Right forelimb (tissue), 1 donor: ENCODE measurements around the gene TSPAN17.

Experiments used
- DNase-seq: peaks from one replicate; pipeline ENCODE4 v3.0.0-alpha.2; 2018

TSPAN17 gene

DNA sequence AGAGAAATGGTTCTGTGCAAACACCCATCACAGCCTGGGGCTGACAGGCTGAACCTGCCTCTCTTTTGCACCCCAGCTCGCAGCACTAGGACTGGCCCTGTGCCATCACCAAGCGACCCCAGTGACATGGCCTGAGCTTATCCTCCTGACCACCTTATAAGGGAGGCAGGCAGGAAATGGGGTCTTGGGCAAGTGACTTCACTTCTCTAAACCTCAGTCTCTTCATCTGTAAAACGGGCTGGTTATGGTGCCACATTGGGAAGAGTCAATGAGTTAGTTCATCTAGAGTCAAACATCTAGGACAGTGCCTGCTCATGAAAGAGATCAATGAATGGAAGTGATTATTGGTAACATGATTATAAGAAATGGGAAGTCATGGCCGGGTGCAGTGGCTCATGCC lies 23.1 kb upstream of the TSPAN17 start:
- no peak for DNase-seq

DNA sequence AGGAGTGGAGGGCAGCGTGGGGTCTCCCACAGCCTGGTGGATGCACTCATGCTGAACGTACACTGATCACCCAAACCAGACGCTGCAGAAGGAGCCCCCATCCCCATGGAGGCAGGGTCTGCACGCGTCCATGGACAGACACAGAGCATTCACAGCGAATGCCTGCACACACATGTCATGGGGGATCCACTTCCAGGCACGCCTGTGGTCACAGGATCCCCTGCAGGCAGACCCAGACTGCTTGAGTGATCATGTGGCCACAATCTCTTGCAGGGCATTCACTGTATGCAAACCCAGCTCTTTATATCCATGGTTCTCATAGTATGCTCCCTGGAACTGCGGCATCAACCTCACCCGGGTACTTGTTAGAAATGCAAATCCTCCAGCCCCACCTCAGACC lies 22.3 kb upstream of the TSPAN17 start:
- no peak for DNase-seq

- no peak for DNase-seq
Observed at GRCh38 chr5:176625512-176625911, 21.8 kb upstream of the TSPAN17 start.

DNA sequence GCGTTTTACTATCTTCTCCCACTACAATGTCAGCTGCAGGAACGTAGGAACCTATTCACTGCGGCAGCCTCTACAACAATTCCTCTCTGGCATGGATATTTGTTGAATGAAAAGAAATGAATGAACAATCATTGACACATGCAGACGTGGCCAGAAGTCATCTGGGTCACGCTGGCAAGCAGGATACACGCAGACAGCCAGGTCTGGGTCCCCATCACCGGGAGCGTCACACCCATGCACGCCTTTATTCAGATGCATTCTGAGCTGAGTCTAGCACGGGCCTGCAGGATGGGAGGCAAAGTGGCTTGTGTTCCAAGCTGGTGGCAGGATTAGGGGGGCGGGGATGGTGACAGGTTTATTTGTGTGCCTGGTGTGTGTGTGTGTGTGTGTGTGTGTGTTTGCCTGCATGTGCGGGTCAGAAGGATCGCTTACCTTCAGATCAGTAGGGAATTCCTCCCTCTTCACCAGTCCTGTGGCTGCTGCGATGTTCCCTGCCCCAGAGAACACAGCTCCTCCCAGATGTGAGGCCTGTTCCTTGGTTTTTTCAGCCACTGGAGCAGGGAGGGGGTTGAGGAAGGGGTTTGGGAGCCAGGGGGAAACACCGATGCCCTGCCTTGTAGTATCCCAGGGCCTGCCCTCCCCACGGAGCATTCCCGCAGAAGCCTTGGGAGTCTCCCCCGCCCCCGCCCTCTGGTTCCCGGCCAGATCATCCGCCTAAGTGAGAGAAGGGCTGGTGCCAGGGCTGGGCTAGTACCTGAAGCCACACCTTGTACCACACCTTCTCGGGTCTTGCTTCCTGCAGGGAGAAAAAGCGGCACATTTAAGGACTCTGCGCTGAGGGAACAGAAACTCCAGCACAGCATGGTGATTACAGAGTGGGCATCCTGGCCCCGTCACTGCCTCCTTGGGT lies 21.1 kb upstream of the TSPAN17 start:
- no peak for DNase-seq

GRCh38 chr5:176626876-176627236 lies 20.4 kb upstream of the TSPAN17 start:
- no peak for DNase-seq

- no peak for DNase-seq
Observed at GRCh38 chr5:176627582-176627981, 19.7 kb upstream of the TSPAN17 start.

- DNase-seq, result no peak
Observed at GRCh38 chr5:176628406-176629228, 18.7 kb upstream of the TSPAN17 start.

DNA sequence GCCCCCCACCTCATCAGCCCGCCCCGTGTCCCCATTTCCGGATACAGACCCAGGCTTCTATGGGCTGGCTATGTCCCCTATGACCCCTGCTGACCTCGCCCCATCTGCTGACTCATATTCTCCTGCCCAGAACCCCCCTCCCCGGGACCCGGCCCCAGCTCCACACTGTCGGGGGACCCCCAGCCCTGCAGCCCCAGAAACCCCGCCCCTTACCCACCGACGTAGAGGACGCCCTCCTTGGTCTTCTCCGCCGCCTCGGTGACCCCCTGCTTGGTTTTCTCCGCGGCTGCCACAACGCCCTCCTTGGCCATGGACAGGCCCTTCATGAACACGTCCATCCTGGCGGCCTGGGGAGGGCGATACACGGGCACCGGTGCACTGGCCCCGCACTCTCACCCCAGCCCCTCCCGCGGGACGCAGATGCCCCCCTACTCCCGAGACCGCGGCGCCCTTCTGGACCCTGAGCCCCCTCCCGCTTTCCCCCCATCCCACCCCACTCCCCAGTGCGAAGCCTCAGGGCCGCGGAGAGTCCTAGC lies 17.9 kb upstream of the TSPAN17 start:
- DNase-seq, result no peak

GRCh38 chr5:176629853-176630680 lies 17.2 kb upstream of the TSPAN17 start, which contains the start of the genes EIF4E1B and SNCB:
EIF4E1B (plus strand) TSS chr5:176630675; CDS start chr5:176642788, 12,113 bp downstream.
SNCB (minus strand) TSS chr5:176630534; CDS start chr5:176629654, 880 bp downstream.
- DNase-seq, result no peak

- DNase-seq, result no peak
Observed at GRCh38 chr5:176630681-176631222, 16.5 kb upstream of the TSPAN17 start.

DNA sequence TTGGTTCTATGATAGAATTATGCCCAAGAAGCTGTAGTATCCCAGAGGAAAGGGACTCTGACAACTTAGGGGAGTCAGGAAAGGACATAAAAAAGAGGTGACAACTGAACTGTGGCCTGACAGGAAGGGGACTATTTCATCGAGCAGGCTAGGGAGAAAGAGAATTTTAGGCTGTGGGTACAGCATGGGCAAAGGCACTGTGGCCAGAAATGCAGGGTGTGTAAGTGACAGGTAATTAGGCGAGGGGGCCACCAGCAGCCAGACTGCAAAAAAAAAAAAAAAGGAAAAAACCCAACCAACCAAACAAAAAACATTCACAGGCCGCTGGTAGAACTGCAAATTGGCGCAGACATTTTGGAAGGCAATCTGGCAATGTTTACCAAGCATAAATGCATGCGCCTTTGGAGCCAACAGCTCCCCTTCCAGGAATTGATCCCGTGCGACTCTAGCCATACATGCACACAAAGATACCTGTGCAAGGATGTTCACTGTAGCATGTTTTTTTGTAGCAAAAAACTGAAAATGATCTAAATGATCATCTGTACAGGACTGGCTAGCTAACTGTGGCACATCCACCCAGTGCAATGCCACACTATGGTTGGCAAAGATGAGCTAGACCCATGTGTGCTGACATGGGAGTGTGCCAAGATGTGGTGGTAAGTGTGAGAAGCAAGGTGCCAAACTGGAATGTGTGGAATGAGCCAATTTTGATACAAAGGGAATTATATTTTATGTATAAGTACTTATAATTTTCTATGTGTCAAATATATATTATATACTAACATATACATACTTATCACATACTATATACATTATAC lies 15.7 kb upstream of the TSPAN17 start:
- DNase-seq, result no peak

- DNase-seq, result no peak
Observed at GRCh38 chr5:176632745-176633144, 14.5 kb upstream of the TSPAN17 start.

DNA sequence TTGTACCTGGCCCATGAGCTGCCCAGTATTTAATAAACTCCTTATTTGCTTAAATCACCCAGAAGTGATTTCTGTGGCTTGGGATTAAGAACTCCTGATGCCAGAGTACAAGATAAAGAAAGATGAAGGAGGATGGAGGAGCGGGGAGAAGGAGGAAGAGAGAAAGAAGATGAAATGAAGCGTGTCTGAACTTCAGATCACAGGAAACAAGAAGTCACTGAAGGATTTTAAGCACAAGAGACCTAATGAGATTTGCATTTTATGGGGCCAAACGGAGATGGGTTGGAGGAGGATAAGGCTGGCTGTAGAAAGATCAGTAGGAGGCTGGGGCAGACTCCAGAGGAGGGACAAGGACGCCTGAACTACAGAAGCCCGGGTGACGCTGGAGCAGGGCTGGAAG lies 13.7 kb upstream of the TSPAN17 start:
- no peak for DNase-seq

GRCh38 chr5:176636426-176636825 lies 10.9 kb upstream of the TSPAN17 start:
- DNase-seq, result no peak

- no peak for DNase-seq
Observed at GRCh38 chr5:176637556-176637955, 9.7 kb upstream of the TSPAN17 start.

DNA sequence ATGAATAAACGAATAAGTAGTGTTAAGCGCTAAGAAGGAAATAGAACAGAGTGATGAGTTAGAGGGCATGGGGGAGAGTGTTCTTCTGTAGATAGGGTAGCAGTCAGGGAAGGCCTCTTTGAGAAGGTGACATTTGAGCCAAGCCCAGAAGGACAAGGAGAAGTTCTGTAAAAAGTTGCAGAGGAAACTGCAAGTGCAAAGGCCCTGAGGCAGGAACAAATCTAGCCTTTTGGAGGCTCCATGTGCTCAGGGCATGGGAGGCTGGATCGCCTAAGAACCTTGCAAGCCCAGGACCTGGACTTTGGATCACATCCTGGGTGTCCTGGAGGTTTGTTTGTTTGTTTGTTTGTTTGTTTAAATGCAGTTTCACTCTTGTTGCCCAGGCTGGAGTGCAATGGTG lies 8.8 kb upstream of the TSPAN17 start:
- no peak for DNase-seq

GRCh38 chr5:176639208-176639607 lies 8.1 kb upstream of the TSPAN17 start:
- no peak for DNase-seq

- DNase-seq, result no peak
Observed at GRCh38 chr5:176639981-176640380, 7.3 kb upstream of the TSPAN17 start.

- DNase-seq, result no peak
Observed at GRCh38 chr5:176640616-176641015, 6.7 kb upstream of the TSPAN17 start.

- DNase-seq, result no peak
Observed at GRCh38 chr5:176642675-176643490, 4.4 kb upstream of the TSPAN17 start.
